Measurements from ENCODE around the gene DYNC2H1. TPM values are rescaled to one million over a fixed set of nuclear protein-coding genes. Genes with fewer than 3 reads are reported as not detected.

The DYNC2H1 gene, protein sequence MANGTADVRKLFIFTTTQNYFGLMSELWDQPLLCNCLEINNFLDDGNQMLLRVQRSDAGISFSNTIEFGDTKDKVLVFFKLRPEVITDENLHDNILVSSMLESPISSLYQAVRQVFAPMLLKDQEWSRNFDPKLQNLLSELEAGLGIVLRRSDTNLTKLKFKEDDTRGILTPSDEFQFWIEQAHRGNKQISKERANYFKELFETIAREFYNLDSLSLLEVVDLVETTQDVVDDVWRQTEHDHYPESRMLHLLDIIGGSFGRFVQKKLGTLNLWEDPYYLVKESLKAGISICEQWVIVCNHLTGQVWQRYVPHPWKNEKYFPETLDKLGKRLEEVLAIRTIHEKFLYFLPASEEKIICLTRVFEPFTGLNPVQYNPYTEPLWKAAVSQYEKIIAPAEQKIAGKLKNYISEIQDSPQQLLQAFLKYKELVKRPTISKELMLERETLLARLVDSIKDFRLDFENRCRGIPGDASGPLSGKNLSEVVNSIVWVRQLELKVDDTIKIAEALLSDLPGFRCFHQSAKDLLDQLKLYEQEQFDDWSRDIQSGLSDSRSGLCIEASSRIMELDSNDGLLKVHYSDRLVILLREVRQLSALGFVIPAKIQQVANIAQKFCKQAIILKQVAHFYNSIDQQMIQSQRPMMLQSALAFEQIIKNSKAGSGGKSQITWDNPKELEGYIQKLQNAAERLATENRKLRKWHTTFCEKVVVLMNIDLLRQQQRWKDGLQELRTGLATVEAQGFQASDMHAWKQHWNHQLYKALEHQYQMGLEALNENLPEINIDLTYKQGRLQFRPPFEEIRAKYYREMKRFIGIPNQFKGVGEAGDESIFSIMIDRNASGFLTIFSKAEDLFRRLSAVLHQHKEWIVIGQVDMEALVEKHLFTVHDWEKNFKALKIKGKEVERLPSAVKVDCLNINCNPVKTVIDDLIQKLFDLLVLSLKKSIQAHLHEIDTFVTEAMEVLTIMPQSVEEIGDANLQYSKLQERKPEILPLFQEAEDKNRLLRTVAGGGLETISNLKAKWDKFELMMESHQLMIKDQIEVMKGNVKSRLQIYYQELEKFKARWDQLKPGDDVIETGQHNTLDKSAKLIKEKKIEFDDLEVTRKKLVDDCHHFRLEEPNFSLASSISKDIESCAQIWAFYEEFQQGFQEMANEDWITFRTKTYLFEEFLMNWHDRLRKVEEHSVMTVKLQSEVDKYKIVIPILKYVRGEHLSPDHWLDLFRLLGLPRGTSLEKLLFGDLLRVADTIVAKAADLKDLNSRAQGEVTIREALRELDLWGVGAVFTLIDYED (N-terminal part only)
- total RNA-seq, result 61.2 and 80.4 TPM in 2 replicates

DNA sequence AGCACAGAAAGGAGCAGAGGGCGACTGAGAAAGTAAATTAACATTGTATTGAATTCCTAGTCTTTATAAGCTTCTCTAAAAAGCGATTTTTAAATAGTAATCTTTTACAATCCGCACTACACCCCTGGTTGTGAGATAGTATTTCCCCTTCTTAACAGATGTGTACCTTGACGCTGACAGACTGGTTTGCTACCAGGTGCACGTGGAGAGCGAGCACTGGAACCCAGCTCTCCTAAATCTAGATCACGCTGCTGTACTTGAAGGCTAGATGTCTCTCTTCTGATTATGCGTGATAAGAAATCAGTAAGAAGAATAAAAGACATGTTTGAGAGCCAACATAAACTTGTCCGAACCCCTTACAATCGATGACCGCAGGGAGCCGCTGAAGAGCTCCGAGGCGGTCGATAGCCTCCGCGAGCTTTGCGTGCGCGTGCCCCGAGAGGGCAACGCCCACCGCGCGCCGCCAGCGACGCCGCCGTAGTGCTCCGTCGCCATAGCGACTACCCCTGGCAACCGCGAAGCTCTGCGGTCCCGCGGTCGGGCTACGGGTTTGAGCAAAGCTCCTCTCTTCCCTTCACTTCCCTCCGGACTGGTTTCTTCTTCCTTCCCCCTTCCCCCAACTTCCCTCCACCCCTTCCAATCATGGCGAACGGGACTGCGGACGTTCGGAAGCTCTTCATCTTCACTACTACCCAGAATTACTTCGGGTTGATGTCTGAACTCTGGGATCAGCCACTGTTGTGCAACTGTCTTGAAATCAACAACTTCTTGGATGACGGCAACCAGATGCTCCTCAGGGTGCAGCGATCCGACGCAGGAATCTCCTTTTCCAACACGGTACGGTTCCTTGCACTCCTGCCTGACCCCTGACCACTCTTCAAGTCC lies at the start of gene DYNC2H1:
Gene DYNC2H1, plus strand, starts transcription at position 494 of the 885 bp plus-strand sequence. Its CDS starts 149 bp downstream, at position 643.

DNA sequence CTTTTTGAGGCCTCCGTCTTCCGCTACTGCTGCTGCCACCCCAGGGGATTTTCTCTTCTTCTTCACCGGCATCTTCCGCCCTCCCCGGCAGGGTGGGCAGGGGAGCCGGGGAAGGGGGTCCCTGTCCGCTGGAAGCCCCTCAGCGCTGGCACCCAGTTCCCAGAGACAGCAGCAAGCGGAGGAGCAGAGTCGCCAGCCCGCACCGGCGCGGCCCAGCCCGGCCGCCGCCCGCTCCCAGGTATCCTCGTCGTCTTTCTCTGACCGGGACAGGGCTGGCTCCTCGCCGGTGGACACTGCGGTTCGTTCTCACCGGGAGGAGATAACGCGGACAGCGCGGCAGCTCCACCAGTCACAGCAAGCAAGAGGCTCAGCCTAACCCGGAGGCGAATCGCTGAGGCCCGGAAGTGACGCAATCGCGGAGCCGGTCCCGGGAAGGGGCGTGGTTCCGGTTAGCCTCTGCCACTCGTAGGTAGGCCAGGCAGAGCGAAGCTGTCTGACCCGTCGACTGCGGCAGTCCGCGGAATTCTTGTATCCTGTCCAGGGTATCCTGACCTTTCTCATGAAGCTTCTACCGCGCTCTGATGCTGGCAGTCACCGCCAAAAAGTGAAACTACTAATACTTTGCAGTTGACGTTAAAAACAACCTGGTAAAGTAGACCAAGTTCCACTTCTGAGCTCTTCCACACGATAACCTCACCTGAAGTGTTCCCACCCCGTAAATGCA lies 17.3 kb upstream of the DYNC2H1 start, which contains the start of gene DCUN1D5:
Gene DCUN1D5, minus strand, starts transcription at position 360 of the 724 bp plus-strand sequence. Its CDS starts 288 bp downstream, at position 72.

Other genes with a start within 250 kb of the DYNC2H1 start
- gene MMP12, start 234.4 kb upstream of the DYNC2H1 start, total RNA-seq, result 0.26 and 2.8 TPM in 2 replicates
- gene MMP13, start 153.7 kb upstream of the DYNC2H1 start, total RNA-seq, result not detected in 2 replicates
- 21.3 and 38.9 TPM in 2 replicates for gene DCUN1D5, start 17.3 kb upstream of the DYNC2H1 start, total RNA-seq